GM12878 (cell line): ENCODE measurements around the gene FAM228A. TPM values are rescaled to one million over a fixed set of nuclear protein-coding genes. Genes with fewer than 3 reads are reported as not detected.
"Not testable (repeated sequence)": the region's sequence is repeated elsewhere in the genome, so short reads cannot be mapped to it uniquely, and the experiment has no call there.

Source experiments
- ATAC-seq: fragments of 200-7000 bp; cut with Tn5 transposase; 3 replicates; pipeline ENCODE4 v1.9.1; 2020; ENCODE audit warnings: mild to moderate bottlenecking, moderate library complexity
- BruUV-seq: library from RNA; stranded (reverse); fragments of 400-500 nt; replicated peaks from 2 replicates; lab custom pipeline; 2021; lab: Mats Ljungman, UMichigan
- CTCF ChIA-PET: fragments of 300-600 bp; sonication (Branson Sonifier 250); formaldehyde crosslinking; extraction: SDS; loops from one replicate; lab custom pipeline; 2021; ENCODE audit warnings: inconsistent platforms; lab: Yijun Ruan, JAX
- POLR2A ChIA-PET: fragments of 350-600 bp; formaldehyde crosslinking; extraction: SDS; loops from one replicate; lab custom pipeline; 2021; ENCODE audit warnings: inconsistent platforms; lab: Charles Lee
- RAD21 ChIA-PET: fragments of 300-600 bp; sonication (Branson Sonifier 250); formaldehyde crosslinking; loops from one replicate; lab custom pipeline; 2023; ENCODE audit warnings: antibody characterized with exemption; ENCODE audit not compliant: unreplicated experiment; lab: Charles Lee
- SMC1A ChIA-PET: fragments of 300-600 bp; sonication (Branson Sonifier 250); formaldehyde crosslinking; loops from one replicate; lab custom pipeline; 2023; ENCODE audit not compliant: unreplicated experiment, uncharacterized antibody; lab: Charles Lee
- DNase-seq: peaks from one replicate; pipeline ENCODE4 v3.0.0-alpha.2; 2011; ENCODE audit warnings: low read depth, low spot score
- FAIRE-seq: peaks from 3 replicates; lab custom pipeline; 2011; peaks lifted over from hg19 to GRCh38; lab: Jason Lieb, UNC
- H2AFZ ChIP-seq: 2 replicates; pipeline ENCODE4 v1.6.0; 2011; ENCODE audit warnings: low read depth, low read length, control low read depth; ENCODE audit not compliant: control insufficient read depth
- H3K27ac ChIP-seq: 2 replicates; pipeline ENCODE4 v1.5.1; 2011; ENCODE audit warnings: control low read depth; ENCODE audit not compliant: control insufficient read depth, insufficient read depth
- H3K27me3 ChIP-seq, 2 experiments: replicated peaks in 1 of 2; 2 replicates each; pipeline versions ENCODE4 v1.6.0 to v1.6.1; 2011; ENCODE audit warnings: low read length in 1 of 2; ENCODE audit not compliant: control insufficient read depth in 2 of 2, insufficient read depth in 2 of 2
- H3K36me3 ChIP-seq, 2 experiments: 2 replicates each; pipeline ENCODE4 v1.5.1; 2011; ENCODE audit warnings: low read length in 1 of 2; ENCODE audit not compliant: control insufficient read depth in 2 of 2, insufficient read depth in 2 of 2
- H3K4me1 ChIP-seq: 2 replicates; pipeline ENCODE4 v1.6.1; 2011; ENCODE audit warnings: mild to moderate bottlenecking, low read length, moderate library complexity, mixed read lengths; ENCODE audit not compliant: control insufficient read depth, insufficient read depth
- H3K4me2 ChIP-seq: 2 replicates; pipeline ENCODE4 v1.6.0; 2011; ENCODE audit warnings: control low read depth; ENCODE audit not compliant: control insufficient read depth, insufficient read depth
- H3K4me3 ChIP-seq: fragments of 200-600 bp; sonication (generic); 2 replicates; pipeline ENCODE4 v1.5.1; 2016
- H3K79me2 ChIP-seq: 2 replicates; pipeline ENCODE4 v1.6.0; 2011; ENCODE audit warnings: low read length; ENCODE audit not compliant: control insufficient read depth, insufficient read depth
- H3K9ac ChIP-seq: 2 replicates; pipeline ENCODE4 v1.8.0; 2011; ENCODE audit warnings: low read length, control low read depth, mixed read lengths; ENCODE audit not compliant: control insufficient read depth, insufficient read depth
- H3K9me3 ChIP-seq: replicated peaks from 3 replicates; pipeline ENCODE4 v1.5.1; 2011; ENCODE audit warnings: mild to moderate bottlenecking, low read length; ENCODE audit not compliant: control insufficient read depth, insufficient read depth
- H4K20me1 ChIP-seq: 2 replicates; pipeline ENCODE4 v1.6.0; 2011; ENCODE audit not compliant: control insufficient read depth, insufficient read depth
- CBX3 ChIP-seq: fragments of 200-600 bp; sonication (generic); IDR thresholded peaks from 2 replicates; pipeline ENCODE4 v1.6.1; 2016; ENCODE audit warnings: low read depth, borderline replicate concordance
- CHD2 ChIP-seq: IDR thresholded peaks from 2 replicates; pipeline ENCODE4 v1.6.1; 2011; ENCODE audit warnings: low read depth, low read length, improper control_type of control experiment, borderline replicate concordance
- CREM ChIP-seq: IDR thresholded peaks from 2 replicates; pipeline ENCODE4 v1.6.1; 2014; ENCODE audit warnings: antibody characterized with exemption, low read depth
- NBN ChIP-seq: fragments of 450-650 bp; IDR thresholded peaks from 2 replicates; pipeline ENCODE4 v1.6.1; 2016
- NKRF ChIP-seq: fragments of 450-650 bp; conservative IDR thresholded peaks from 2 replicates; pipeline ENCODE4 v1.6.1; 2017; ENCODE audit warnings: mild to moderate bottlenecking, moderate library complexity
- POLR2AphosphoS2 ChIP-seq: IDR thresholded peaks from 2 replicates; pipeline ENCODE4 v1.6.1; 2011; ENCODE audit warnings: low read depth, mild to moderate bottlenecking, low read length, improper control_type of control experiment, moderate library complexity
- PRDM15 ChIP-seq: fragments of 450-650 bp; formaldehyde crosslinking; IDR thresholded peaks from 2 replicates; pipeline ENCODE4 v1.4.0; 2020; ENCODE audit warnings: mild to moderate bottlenecking, moderate library complexity
- RAD21 ChIP-seq: IDR thresholded peaks from 2 replicates; pipeline ENCODE4 v1.6.1; 2011; ENCODE audit warnings: mild to moderate bottlenecking, low read depth, low read length, moderate library complexity; ENCODE audit not compliant: insufficient read depth
- ZNF24 ChIP-seq: fragments of 450-650 bp; IDR thresholded peaks from 2 replicates; pipeline ENCODE4 v1.6.1; 2017; ENCODE audit warnings: antibody characterized with exemption, mild to moderate bottlenecking
- WGBS: methylation state at CpG from one replicate; pipeline ENCODE4 v1.1.6; 2016; ENCODE audit warnings: low lambda C conversion rate; ENCODE audit not compliant: insufficient replicate concordance, insufficient coverage; ENCODE audit errors: missing lambda C conversion rate; 5-methylcytosine and 5-hydroxymethylcytosine counted together
- in situ Hi-C: fragments of 300-500 bp; cut with MboI; formaldehyde crosslinking; loops from 9 replicates; pipeline ENCODE4 v1.14.3; 2018; ENCODE audit warnings: mixed read lengths
- intact Hi-C: fragments of 100-400 bp; cut with micrococcal nuclease; formaldehyde crosslinking; loops from one replicate; pipeline ENCODE4 v1.14.2; 2022; ENCODE audit not compliant: unreplicated experiment
- polyA plus RNA-seq, 11 experiments: library from polyadenylated mRNA; depleted of rRNA in 4 of 11; unstranded in 6 of 11; stranded (reverse) in 5 of 11; fragments of >200 nt; fragmentation: Nextera tagmentation in 4 of 11; fragmentation: Illumina TruSeq in 1 of 11; extraction: Ambion mirVana in 4 of 11; extraction: Trizol in 1 of 11; gene quantifications; 1 replicate in 1 of 11; 2 replicates in 10 of 11; pipeline versions ENCODE4 v1.2.1 to v1.2.3, GENCODE V29; 2011 to 2016; ENCODE audit warnings: inconsistent platforms in 2 of 11, missing spikeins in 2 of 11, low read depth in 1 of 11
- total RNA-seq, 4 experiments: library from RNA; depleted of rRNA in 3 of 4; stranded (reverse); fragments of >200 nt in 3 of 4; fragmentation: Illumina TruSeq in 1 of 4; extraction: Trizol in 1 of 4; gene quantifications; 2 replicates each; pipeline versions ENCODE4 v1.2.1 to v1.2.3, GENCODE V29; 2013 to 2021
- TF ChIP-seq, protein P1 (sequence below): fragments of 450-650 bp; IDR thresholded peaks from 2 replicates; pipeline ENCODE4 v1.6.1; 2017; ENCODE audit warnings: mild to moderate bottlenecking

The FAM228A gene
- total and polyA plus RNA-seq, 10 of the 15 experiments (the other 5 are each of a cell fraction or from before 2014, with no cell fraction given), result 0.06 TPM; not detected in 9

GRCh38 chr2:24140305-24140704 is 34.5 kb upstream of the FAM228A start:
- BruUV-seq, H3K36me3 ChIP-seq, SMC1A ChIA-PET, H3K4me3 ChIP-seq, H3K4me1 ChIP-seq, H3K9me3 ChIP-seq, H4K20me1 ChIP-seq, H2AFZ ChIP-seq, DNase-seq, H3K27ac ChIP-seq, in situ Hi-C loops, H3K27me3 ChIP-seq, intact Hi-C loops, FAIRE-seq, ATAC-seq, H3K4me2 ChIP-seq, H3K79me2 ChIP-seq, H3K9ac ChIP-seq: not testable (repeated sequence)
- ChIA-PET POLR2A (interaction anchor here (0.7 kb wide), 1 partner anchor 700 kb away, joined by 3 read pairs; no protein-coding TSS in a partner anchor), CTCF (interaction anchor here (0.8 kb wide), 1 partner anchor 317 kb away, joined by 3 read pairs; no protein-coding TSS in a partner anchor), RAD21 (interaction anchor here (0.6 kb wide), 1 partner anchor 197 kb away, joined by 3 read pairs; no protein-coding TSS in a partner anchor)
- 57% methylated on average over 5 of the region's 5 CpGs for WGBS

DNA sequence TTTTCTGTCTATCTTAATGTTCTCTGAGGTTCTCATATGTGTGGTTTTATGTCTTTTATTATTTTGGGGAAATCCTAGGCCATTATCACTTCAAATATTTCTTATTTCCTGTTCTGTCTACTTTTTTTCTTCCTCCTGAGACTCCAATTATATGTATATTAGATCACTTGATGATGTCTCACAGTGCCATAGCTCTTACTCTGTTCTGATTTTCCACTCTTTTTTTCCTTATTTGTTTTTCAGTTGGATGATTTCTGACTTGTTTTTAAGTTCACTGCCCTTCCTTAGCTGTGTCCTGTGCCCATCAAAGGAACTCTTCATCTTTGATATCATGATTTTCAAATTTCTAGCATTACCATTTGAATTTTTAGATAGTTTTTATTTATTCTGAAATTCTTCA is 27.5 kb upstream of the FAM228A start:
- RAD21 ChIA-PET, result no interaction called here
- Histone ChIP-seq H3K4me3 (no peak overlapping the region), H4K20me1 (no peaks in the 10 kb centered on the region), H3K4me1 (no peaks in the 10 kb centered on the region), H3K36me3 (no peaks in the 10 kb centered on the region), H3K9me3 (peaks cover 2% of the 10 kb centered on the region; the same call in 2 of the 3 replicates), H3K27me3 (no peaks in the 10 kb centered on the region), H3K4me2 (no peak overlapping the region), H3K27ac (no peak overlapping the region), H3K79me2 (no peaks in the 10 kb centered on the region), H2AFZ (no peak overlapping the region), H3K9ac (no peak overlapping the region)
- in situ Hi-C loops (no loop called here), intact Hi-C loops (no loop called here)
- POLR2A ChIA-PET, result no interaction called here
- FAIRE-seq (no peak), DNase-seq (no peak), ATAC-seq (no peak)
- CTCF ChIA-PET, result interaction anchor here (1.2 kb wide), 1 partner anchor 17 kb away, joined by 3 read pairs; no protein-coding TSS in a partner anchor
- no TSS peak for BruUV-seq
- SMC1A ChIA-PET, result no interaction called here
- TF ChIP-seq, protein P1, sequence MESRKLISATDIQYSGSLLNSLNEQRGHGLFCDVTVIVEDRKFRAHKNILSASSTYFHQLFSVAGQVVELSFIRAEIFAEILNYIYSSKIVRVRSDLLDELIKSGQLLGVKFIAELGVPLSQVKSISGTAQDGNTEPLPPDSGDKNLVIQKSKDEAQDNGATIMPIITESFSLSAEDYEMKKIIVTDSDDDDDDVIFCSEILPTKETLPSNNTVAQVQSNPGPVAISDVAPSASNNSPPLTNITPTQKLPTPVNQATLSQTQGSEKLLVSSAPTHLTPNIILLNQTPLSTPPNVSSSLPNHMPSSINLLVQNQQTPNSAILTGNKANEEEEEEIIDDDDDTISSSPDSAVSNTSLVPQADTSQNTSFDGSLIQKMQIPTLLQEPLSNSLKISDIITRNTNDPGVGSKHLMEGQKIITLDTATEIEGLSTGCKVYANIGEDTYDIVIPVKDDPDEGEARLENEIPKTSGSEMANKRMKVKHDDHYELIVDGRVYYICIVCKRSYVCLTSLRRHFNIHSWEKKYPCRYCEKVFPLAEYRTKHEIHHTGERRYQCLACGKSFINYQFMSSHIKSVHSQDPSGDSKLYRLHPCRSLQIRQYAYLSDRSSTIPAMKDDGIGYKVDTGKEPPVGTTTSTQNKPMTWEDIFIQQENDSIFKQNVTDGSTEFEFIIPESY, result no peak
- TF ChIP-seq PRDM15 (CRISPR knock-in tag), result no peak
- no peak for TF ChIP-seq NBN
- TF ChIP-seq CHD2, result no peak
- no peak for TF ChIP-seq CBX3
- no peak for TF ChIP-seq POLR2AphosphoS2
- TF ChIP-seq RAD21, result no peak
- no peak for TF ChIP-seq NKRF
- TF ChIP-seq ZNF24, result no peak
- TF ChIP-seq CREM, result no peak
